ENCODE results near the gene HMOX2.

HMOX2 gene

GRCh38 chr16:4505356-4506147 lies 29.4 kb downstream of the HMOX2 start:
- no peak for DNase-seq

DNA sequence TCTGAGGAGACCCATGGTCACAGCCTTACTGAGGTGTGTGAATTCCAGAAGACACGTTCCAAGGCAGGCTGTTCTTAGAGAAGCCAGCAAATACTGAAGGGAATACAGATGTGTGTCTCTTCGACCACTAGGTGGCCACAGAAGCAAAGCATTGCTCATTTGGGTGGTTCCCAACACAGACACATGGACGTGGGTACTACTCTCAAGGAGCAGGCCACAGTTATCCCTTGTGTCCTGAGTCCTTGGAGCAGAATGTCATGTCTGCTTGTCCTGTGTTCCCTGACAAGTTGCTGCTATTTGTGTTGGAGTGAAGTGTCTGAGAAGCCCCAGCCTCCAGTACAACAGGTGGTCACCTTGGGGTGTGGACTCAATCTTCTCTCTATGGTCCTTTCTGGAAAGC lies 30.3 kb downstream of the HMOX2 start:
- peak; percentile 24 for DNase-seq

DNA sequence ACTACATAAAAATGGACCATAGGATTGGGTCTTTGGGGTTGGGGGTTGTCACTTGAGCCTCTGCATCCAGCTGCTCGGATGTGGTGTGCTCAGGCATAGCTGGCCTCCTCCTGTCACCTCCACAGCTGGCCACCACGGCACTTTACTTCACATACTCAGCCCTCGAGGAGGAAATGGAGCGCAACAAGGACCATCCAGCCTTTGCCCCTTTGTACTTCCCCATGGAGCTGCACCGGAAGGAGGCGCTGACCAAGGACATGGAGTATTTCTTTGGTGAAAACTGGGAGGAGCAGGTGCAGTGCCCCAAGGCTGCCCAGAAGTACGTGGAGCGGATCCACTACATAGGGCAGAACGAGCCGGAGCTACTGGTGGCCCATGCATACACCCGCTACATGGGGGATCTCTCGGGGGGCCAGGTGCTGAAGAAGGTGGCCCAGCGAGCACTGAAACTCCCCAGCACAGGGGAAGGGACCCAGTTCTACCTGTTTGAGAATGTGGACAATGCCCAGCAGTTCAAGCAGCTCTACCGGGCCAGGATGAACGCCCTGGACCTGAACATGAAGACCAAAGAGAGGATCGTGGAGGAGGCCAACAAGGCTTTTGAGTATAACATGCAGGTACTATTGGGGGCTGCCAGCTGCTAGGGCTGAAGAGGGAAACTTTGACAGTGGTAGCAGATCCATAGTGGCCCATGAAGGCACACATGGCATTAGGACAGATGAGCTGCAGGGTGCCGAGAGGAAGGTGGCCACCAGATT lies 31.6 kb downstream of the HMOX2 start:
- no peak for DNase-seq

DNA sequence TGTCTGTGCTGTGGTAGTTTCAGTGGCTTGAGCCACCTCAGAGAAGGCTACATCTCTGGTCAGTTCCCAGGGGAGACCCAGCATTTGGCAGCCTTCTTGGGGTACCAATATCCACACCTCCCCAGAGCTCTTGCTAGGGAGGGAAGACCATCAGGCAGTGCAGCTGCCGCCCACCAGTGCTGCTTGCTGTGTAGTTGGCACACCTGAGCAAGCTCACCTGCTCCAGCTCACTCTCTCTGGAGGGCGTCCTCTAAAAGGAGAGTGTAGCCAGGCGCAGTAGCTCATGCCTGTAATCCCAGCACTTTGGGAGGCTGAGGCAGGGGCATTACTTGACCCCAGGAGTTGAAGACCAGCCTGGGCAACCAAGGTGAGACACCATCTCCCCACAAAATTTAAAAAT lies 32.6 kb downstream of the HMOX2 start:
- DNase-seq: no peak

DNA sequence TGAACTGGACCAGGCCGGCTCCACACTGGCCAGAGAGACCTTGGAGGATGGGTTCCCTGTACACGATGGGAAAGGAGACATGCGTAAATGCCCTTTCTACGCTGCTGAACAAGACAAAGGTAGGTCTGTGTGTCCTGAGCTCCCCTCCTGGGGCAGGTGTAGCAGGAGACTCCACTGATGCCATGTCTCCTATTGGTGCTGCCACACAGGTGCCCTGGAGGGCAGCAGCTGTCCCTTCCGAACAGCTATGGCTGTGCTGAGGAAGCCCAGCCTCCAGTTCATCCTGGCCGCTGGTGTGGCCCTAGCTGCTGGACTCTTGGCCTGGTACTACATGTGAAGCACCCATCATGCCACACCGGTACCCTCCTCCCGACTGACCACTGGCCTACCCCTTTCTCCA lies 33.2 kb downstream of the HMOX2 start:
- DNase-seq: no peak

DNA sequence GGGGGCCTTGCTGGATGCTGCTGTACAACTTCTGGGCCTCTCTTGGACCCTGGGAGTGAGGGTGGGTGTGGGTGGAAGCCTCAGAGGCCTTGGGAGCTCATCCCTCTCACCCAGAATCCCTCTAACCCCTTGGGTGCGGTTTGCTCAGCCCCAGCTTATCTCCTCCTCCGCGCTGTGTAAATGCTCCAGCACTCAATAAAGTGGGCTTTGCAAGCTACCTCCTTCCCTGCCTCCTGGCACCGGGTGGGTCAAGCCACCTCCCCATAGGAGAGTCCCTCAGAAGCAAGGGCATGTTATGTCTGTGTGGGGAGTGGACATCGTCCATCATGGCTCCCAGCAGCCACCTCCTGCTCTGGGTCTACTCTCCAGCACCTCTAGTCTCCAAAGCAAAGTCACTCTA lies 33.9 kb downstream of the HMOX2 start:
- no peak for DNase-seq

DNA sequence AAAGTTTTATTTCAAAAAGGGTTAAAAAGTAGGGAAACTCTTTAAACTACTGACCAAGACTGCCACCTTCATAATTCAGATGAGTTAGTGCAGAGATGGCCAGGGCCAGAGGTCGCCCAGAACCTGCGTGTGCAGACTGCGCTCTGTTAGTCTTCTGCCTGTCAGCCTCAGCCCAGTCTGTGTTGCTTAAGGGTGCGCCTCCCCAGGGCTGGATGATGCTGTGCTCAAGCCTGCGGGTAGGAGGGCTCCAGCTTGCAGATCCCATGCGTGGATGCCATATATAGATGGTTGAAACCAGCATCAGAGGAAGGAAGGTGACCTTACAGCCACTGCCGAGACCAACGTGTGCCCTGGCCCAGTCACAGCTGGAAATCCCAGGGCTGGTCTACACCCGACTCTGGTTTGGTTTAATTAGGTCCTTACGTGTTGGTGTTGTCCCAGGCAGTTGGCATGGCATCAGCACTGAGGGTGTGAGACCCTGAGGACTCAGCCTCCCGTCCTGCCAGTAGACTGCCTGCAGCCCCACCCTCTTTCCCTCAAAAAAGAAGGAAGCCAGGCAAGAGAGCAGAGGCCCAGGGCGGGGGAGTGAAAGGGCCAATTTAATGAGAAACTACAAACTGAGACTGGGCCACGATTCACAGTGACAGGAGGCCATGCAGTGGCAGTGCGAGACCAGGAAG lies 34.7 kb downstream of the HMOX2 start:
- DNase-seq: no peak

GRCh38 chr16:4511441-4512082 lies 35.4 kb downstream of the HMOX2 start:
- DNase-seq: no peak

DNA sequence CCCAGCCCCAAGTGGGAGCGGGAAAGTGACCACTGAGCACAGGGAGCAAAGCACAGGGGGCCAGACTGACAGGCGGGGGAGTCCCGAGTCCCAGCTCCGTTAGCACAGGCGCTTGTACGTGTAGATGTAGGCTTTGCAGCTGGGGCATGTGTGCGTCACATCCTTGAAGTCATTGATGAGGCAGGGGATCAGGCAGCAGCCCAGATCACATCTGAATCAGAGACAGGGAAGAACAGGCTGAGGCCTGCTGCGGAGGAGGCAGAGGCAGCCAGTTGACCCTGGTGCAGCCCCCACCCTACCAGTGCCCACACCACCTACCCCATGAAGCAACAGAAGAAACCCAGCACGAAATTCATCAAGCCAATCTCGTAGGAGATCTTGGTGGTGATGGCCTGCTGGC lies 36.3 kb downstream of the HMOX2 start:
- no peak for DNase-seq

DNA sequence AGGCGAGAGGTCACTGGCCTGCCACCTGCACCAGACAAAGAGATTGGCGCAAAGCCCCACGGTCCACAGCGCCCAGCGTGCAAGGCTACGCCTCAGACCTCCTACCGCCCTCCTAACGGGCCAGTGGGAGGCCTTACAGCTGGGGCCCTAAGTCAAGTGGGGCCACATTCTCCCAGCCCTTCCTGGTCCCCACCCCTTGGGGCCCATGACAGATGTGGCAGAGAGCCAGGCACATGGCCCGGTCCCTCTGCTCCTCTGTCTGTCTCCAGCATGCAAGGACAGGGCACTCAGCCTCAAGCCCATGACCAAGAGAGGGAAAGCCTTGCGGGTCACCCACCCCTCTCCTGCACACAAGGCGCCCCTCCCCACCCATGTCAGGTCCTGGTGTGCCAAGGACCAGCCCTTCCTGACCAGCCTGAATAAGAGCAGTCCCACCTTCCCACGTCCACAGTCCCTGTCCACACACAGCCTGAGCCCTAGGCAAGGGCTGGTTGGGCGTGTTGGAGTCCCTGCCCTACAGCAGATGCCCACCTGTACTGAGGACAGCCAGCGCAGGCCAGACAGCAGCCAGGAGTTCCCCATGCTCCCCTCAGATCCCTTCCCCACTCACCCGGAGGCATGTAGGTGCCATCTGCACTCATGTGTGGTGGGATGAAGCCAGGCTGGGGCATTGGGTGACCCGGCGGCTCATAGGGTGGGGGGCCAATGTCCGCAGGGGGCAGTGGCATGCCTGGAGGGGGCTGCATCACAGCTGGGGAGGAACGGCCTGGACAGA lies 37.1 kb downstream of the HMOX2 start:
- no peak for DNase-seq

DNA sequence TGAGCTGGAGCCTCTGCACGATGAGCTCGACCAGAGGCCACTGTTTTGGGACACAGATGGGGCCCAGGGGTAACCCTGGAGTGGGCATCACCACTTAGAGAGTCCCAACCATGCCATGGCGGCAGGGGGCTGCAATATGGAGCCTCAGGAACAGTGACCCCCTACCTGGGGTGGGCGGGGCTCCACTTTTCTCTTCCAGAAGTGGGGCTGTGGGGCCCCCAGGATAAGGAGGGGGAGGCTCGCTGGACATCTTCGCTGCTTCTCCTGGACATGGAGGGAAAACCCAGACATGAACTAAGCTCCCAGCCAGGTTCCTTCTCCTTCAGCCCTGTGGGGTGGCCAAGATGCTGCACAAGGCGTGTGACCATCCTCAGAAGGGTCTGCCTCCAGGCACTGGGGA lies 37.7 kb downstream of the HMOX2 start:
- no peak for DNase-seq

DNA sequence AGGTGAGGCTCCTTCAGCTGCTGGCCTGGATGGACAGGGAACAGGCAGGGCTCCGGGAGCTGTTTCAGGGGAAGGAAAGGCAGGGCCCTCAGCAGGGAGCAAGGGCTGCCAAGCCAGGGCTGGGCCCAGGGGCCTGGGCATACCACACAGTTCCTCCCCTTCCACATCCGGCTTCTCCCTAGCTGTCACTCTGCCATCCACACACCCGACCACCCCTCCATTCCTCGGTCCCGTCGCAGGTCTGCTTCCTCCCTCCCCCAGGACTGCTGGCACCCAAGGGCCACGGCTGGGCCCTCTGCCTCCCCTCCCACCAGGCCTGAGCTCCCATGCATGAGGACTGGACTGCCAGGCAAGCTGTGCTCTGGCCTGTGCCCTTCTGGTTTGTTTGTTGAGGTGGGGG lies 38.4 kb downstream of the HMOX2 start:
- DNase-seq: no peak

GRCh38 chr16:4515611-4516233 lies 39.5 kb downstream of the HMOX2 start:
- no peak for DNase-seq

GRCh38 chr16:4517812-4518680 lies 41.8 kb downstream of the HMOX2 start:
- no peak for DNase-seq

- DNase-seq: no peak
Observed at GRCh38 chr16:4519274-4520058, 43.3 kb downstream of the HMOX2 start.

DNA sequence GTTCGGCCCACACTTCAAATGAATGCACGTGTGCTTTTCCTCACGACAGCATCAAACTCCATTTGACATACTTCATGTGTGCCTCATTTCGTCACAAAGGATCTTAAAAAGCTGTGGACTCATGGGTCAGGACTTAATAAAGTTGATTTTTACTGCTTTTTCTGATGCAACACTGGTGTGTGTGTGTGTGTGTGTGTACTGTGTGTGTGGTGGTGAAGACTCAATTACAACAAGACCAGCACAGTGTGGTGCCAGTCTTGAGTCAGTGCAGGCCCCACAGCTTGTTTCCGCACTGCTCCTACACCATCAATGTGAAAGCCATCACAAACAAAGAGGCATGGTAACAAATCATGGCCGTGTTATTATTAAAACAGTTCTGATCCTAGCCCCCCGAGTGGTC lies 44.7 kb downstream of the HMOX2 start:
- no peak for DNase-seq

- peak; percentile 90 for DNase-seq
Observed at GRCh38 chr16:4522051-4522581, 45.9 kb downstream of the HMOX2 start.

- DNase-seq: no peak
Observed at GRCh38 chr16:4523686-4524085, 47.5 kb downstream of the HMOX2 start.

DNA sequence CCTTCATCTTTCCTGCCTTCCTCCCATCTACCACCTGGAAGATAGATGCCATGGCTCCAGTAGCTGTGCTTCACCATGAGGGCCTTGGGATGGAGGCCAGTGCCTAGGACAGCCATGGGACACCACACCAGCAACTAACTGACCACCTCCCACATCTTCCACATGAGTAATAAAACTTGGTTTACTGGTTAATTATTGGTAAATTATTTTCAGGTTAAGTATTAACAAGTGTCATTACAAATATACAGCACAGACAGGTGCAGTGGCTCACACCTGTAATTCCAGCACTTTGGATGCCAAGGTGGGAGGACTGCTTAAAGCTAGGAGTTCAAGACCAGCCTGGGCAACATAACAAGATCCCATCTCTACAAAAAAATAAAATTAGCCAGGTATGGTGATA lies 48.4 kb downstream of the HMOX2 start:
- DNase-seq: no peak

GRCh38 chr16:4525069-4525468 lies 48.9 kb downstream of the HMOX2 start:
- no peak for DNase-seq
